ENCODE results near the gene CYP2B6. TPM values are rescaled to one million over a fixed set of nuclear protein-coding genes. Genes with fewer than 3 reads are reported as not detected.

The CYP2B6 gene
- total RNA-seq, 4 donors from 2014 or later = not detected

DNA sequence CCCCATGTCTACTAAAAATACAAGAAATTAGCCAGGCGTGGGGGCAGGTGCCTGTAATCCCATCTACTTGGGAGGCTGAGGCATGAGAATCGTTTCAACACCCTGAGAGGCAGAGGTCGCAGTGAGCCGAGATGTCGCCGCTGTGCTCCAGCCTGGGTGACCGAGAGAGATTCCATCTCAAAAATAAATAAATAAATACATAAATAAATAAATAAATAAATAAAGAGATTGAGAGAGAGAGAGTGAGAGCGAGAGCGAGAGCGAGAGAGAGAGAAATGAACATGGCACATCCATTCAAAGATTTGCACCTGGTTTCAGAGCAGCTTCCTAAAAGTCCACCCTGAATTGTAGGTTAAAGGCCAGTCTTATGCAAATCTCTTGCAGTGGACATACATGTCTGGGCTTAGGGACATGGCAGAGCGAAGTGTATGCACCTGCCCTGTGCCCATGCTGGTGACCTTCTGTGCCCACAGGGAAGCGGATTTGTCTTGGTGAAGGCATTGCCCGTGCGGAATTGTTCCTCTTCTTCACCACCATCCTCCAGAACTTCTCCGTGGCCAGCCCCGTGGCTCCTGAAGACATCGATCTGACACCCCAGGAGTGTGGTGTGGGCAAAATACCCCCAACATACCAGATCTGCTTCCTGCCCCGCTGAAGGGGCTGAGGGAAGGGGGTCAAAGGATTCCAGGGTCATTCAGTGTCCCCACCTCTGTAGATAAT lies 42.3 kb upstream of the CYP2B6 start:
- no peak for ATAC-seq
- TF ChIP-seq POLR2A (IDR thresholded peaks at IDR 0.05) = no peak
- TF ChIP-seq, protein P1, sequence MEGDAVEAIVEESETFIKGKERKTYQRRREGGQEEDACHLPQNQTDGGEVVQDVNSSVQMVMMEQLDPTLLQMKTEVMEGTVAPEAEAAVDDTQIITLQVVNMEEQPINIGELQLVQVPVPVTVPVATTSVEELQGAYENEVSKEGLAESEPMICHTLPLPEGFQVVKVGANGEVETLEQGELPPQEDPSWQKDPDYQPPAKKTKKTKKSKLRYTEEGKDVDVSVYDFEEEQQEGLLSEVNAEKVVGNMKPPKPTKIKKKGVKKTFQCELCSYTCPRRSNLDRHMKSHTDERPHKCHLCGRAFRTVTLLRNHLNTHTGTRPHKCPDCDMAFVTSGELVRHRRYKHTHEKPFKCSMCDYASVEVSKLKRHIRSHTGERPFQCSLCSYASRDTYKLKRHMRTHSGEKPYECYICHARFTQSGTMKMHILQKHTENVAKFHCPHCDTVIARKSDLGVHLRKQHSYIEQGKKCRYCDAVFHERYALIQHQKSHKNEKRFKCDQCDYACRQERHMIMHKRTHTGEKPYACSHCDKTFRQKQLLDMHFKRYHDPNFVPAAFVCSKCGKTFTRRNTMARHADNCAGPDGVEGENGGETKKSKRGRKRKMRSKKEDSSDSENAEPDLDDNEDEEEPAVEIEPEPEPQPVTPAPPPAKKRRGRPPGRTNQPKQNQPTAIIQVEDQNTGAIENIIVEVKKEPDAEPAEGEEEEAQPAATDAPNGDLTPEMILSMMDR (IDR thresholded peaks at IDR 0.05 in 4 of 5, conservative IDR thresholded peaks at IDR 0.05 in 1 of 5) = no peak

DNA sequence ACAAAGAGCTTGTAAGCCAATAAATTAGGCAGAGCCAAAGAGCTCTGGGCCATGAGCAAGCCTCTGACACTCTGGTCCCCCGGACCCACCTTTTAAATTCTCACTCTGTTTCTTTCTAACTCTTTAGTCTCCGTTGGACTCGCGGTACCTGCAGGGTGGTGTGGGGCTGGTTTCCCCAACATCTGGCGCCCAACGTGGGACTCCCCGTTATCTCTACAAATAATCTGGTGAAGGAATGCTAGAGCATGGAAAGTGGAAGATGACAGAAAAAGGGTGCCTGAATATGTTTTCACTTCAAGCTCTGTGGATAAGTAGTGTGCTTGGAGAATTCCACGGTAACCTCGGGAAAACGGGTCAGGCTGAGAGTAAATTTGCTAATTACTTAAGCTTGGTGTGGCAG lies 36.5 kb upstream of the CYP2B6 start:
- no peak overlapping the region for H3K4me3 ChIP-seq
- no peak overlapping the region for H3K27ac ChIP-seq
- intact Hi-C loops (cut with DNase I; ENCODE audit: low total_unique reads) (no loop called here), in situ Hi-C loops (cut with MboI; ENCODE audit: low sequenced_read_pairs in 4 of 4) (no loop called here)
- H3K4me1 ChIP-seq = no peaks in the 10 kb centered on the region
- ATAC-seq (no peak), DNase-seq (no peak)
- TF ChIP-seq POLR2A (IDR thresholded peaks at IDR 0.05) = no peak
- TF ChIP-seq, protein P1 (IDR thresholded peaks at IDR 0.05 in 4 of 5, conservative IDR thresholded peaks at IDR 0.05 in 1 of 5) = no peak
- peaks cover 0 to 11% (median 0%) of the 10 kb centered on the region in 3 donors for H3K9me3 ChIP-seq
- no peaks in the 10 kb centered on the region for H3K27me3 ChIP-seq
- no peaks in the 10 kb centered on the region for H3K36me3 ChIP-seq

More for the DNA sequence above, 42.3 kb upstream of the CYP2B6 start:
- intact Hi-C loops (cut with DNase I; ENCODE audit: low total_unique reads) = no loop called here
- no peak for DNase-seq
- in situ Hi-C loops (cut with MboI; ENCODE audit: low sequenced_read_pairs in 4 of 4) = no loop called here
- Histone ChIP-seq H3K36me3 (no peaks in the 10 kb centered on the region), H3K27me3 (no peaks in the 10 kb centered on the region), H3K4me1 (no peaks in the 10 kb centered on the region), H3K9me3 (peaks cover 0 to 1% (median 0%) of the 10 kb centered on the region in 3 donors), H3K4me3 (no peak overlapping the region), H3K27ac (no peak overlapping the region)

DNA sequence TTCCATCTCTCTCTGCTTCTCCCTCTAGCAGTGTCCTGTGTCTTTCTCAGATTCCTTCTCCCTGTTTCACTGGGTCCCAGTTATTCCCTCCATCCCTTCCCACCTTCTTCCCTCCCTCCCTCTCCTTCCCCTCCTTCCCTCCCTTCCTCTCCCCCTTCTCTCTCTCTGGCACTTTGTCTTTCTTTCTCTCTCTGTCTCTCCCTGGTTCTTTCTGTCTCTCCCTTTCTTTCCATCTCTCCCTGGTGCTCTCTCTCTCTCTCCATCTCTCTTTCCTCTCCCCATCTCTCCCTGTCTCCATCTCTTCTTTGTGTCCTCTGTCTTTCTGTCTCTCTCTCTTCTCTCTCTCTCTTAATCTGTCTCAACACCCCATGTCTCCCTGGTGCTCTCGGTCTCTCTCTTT lies 31.7 kb upstream of the CYP2B6 start:
- H3K4me3 ChIP-seq = no peak overlapping the region
- no peak overlapping the region for H3K27ac ChIP-seq
- in situ Hi-C loops (cut with MboI; ENCODE audit: low sequenced_read_pairs in 4 of 4) = no loop called here
- intact Hi-C loops (cut with DNase I; ENCODE audit: low total_unique reads) = no loop called here
- H3K36me3 ChIP-seq = no peaks in the 10 kb centered on the region
- no peaks in the 10 kb centered on the region for H3K27me3 ChIP-seq
- no peaks in the 10 kb centered on the region for H3K4me1 ChIP-seq
- DNase-seq (no peak), ATAC-seq (no peak)
- peaks cover 0 to 5% (median 0%) of the 10 kb centered on the region in 3 donors for H3K9me3 ChIP-seq
- TF ChIP-seq, protein P1 (IDR thresholded peaks at IDR 0.05 in 4 of 5, conservative IDR thresholded peaks at IDR 0.05 in 1 of 5) = no peak
- TF ChIP-seq POLR2A (IDR thresholded peaks at IDR 0.05) = no peak

DNA sequence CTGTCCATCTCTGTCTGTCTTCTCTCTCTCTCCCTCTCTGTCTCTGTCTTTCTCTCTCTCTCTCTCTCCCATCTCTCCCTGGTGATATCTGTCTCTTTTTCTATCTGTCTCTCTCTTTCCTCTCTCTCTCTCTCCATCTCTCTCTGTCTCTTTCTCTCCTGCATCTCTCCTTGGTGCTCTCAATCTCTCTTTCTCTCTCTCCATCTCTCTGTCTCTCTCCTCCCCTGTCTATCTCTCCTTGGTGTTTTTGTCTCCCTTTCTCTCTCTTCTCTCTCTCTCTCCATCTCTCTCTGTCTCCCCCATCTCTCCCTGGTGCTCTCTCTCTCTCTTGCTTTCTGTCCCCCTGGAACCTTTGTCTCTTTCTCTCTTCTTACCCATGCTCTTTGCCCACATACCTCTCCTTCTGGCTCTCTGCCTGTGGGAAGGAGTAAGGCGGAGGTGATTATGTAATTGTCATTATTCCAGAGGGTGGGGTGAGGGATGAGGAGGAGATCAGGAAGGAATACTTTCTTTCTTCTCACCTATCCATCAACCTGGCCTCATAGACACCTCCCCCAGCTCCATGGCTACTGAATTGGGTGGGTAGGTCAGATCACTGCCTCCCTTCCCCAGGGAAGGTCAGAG lies 30.9 kb upstream of the CYP2B6 start:
- H3K9me3 ChIP-seq = no peaks in the 10 kb centered on the region
- H3K27me3 ChIP-seq = no peaks in the 10 kb centered on the region
- no peak overlapping the region for H3K27ac ChIP-seq
- H3K4me1 ChIP-seq = no peaks in the 10 kb centered on the region
- TF ChIP-seq POLR2A (IDR thresholded peaks at IDR 0.05) = no peak
- TF ChIP-seq, protein P1 (IDR thresholded peaks at IDR 0.05 in 4 of 5, conservative IDR thresholded peaks at IDR 0.05 in 1 of 5) = no peak
- ATAC-seq = no peak
- intact Hi-C loops (cut with DNase I; ENCODE audit: low total_unique reads) = no loop called here
- in situ Hi-C loops (cut with MboI; ENCODE audit: low sequenced_read_pairs in 4 of 4) = no loop called here
- H3K4me3 ChIP-seq = no peak overlapping the region
- no peak for DNase-seq
- H3K36me3 ChIP-seq = no peaks in the 10 kb centered on the region
